Type B pancreatic cell (in vitro differentiated cells): ENCODE measurements around the gene SMIM32. TPM values are rescaled to one million over a fixed set of nuclear protein-coding genes. Genes with fewer than 3 reads are reported as not detected.

Experiments used
- DNase-seq: peaks from one replicate; pipeline ENCODE4 v3.0.0; 2021; ENCODE audit warnings: mixed read lengths; ENCODE audit not compliant: unreplicated experiment; ENCODE audit errors: extremely low spot score
- H3K27ac Mint-ChIP-seq: 2 replicates; pipeline ENCODE4 v1.8.0; 2021; ENCODE audit warnings: mild to moderate bottlenecking, mixed read lengths
- H3K27me3 Mint-ChIP-seq: 2 replicates; pipeline ENCODE4 v1.8.0; 2021; ENCODE audit warnings: mixed read lengths
- H3K36me3 Mint-ChIP-seq: 2 replicates; pipeline ENCODE4 v1.8.0; 2021; ENCODE audit warnings: mixed read lengths
- H3K4me1 Mint-ChIP-seq: one replicate; pipeline ENCODE4 v1.8.0; 2021; ENCODE audit warnings: mixed read lengths; ENCODE audit not compliant: unreplicated experiment
- H3K4me3 Mint-ChIP-seq: 2 replicates; pipeline ENCODE4 v1.8.0; 2021; ENCODE audit warnings: mild to moderate bottlenecking, mixed read lengths
- H3K9me3 Mint-ChIP-seq: 2 replicates; pipeline ENCODE4 v1.8.0; 2021; ENCODE audit warnings: mixed read lengths
- total RNA-seq: library from RNA; stranded (reverse); gene quantifications from 2 replicates; pipeline ENCODE4 v1.2.1, GENCODE V29; 2021; ENCODE audit warnings: low replicate concordance
- TF ChIP-seq, protein P1 (sequence below): fragments of 200-600 bp; sonication (generic); conservative IDR thresholded peaks from 2 replicates; pipeline ENCODE4 v1.5.0; 2021; ENCODE audit warnings: antibody characterized with exemption, mild to moderate bottlenecking

Gene SMIM32
- total RNA-seq, 1 donor from 2014 or later, result 12.8 TPM

- Mint-ChIP-seq H3K9me3 (no peaks in the 10 kb centered on the region), H3K4me1 (peaks cover 5% of the 10 kb centered on the region), H3K36me3 (no peaks in the 10 kb centered on the region), H3K27ac (no peak overlapping the region), H3K27me3 (peaks cover 13% of the 10 kb centered on the region), H3K4me3 (no peak overlapping the region)
- TF ChIP-seq, protein P1, sequence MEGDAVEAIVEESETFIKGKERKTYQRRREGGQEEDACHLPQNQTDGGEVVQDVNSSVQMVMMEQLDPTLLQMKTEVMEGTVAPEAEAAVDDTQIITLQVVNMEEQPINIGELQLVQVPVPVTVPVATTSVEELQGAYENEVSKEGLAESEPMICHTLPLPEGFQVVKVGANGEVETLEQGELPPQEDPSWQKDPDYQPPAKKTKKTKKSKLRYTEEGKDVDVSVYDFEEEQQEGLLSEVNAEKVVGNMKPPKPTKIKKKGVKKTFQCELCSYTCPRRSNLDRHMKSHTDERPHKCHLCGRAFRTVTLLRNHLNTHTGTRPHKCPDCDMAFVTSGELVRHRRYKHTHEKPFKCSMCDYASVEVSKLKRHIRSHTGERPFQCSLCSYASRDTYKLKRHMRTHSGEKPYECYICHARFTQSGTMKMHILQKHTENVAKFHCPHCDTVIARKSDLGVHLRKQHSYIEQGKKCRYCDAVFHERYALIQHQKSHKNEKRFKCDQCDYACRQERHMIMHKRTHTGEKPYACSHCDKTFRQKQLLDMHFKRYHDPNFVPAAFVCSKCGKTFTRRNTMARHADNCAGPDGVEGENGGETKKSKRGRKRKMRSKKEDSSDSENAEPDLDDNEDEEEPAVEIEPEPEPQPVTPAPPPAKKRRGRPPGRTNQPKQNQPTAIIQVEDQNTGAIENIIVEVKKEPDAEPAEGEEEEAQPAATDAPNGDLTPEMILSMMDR, result no peak
- no peak for DNase-seq
Measured at GRCh38 chr5:136235321-136235720, 42.4 kb upstream of the SMIM32 start.

GRCh38 chr5:136232316-136232715, 39.4 kb upstream of the SMIM32 start:
- Mint-ChIP-seq H3K4me1 (peaks cover 12% of the 10 kb centered on the region), H3K27me3 (peaks cover 27% of the 10 kb centered on the region), H3K27ac (no peak overlapping the region), H3K4me3 (no peak overlapping the region), H3K36me3 (no peaks in the 10 kb centered on the region), H3K9me3 (no peaks in the 10 kb centered on the region)
- DNase-seq, result no peak
- TF ChIP-seq, protein P1, result no peak

DNA sequence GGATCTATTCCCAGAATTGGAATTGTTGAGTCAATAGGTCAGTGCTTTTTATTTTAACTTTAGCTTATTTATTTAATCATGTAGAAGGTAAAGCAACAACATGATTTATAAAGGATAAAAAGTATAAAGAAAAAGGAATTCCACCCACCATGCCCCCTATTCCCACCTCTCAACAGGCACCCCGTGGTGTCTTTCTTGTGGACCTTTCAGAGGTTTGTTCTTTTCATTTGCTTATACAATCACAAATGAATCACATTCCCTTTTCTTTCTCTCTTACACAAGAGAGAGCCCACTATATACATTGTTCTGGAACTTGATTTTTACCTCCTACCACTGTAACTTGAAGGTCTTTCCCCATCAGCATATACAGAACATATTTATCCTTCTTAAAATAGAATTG, 37.2 kb upstream of the SMIM32 start:
- Mint-ChIP-seq H3K4me1 (peaks cover 8% of the 10 kb centered on the region), H3K27ac (no peak overlapping the region), H3K27me3 (peaks cover 31% of the 10 kb centered on the region), H3K9me3 (no peaks in the 10 kb centered on the region), H3K36me3 (no peaks in the 10 kb centered on the region), H3K4me3 (no peak overlapping the region)
- DNase-seq, result no peak
- TF ChIP-seq, protein P1, result no peak

GRCh38 chr5:136228136-136228757, 35.3 kb upstream of the SMIM32 start:
- H3K9me3 Mint-ChIP-seq, result no peaks in the 10 kb centered on the region

DNA sequence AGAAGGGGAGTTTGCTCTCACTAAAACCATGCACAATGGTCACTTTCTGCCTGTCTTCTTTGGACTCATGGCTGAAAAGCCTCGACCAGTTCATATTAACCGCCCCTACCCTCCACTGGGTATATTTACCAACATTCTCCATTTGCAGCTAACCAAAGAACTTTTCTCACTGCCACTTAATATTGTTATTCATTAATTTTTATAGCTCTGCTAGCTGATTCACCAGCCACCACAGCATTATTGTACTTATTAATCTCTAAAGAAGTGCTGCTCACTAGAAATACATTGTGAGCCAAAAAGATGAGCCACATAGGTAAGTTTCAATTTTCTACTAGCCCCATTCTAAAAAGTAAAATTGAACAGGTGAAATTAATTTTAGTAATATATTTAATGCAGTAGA, 33.4 kb upstream of the SMIM32 start:
- H3K27ac Mint-ChIP-seq, result no peak overlapping the region
- H3K4me3 Mint-ChIP-seq, result no peak overlapping the region
- TF ChIP-seq, protein P1, result no peak
- H3K9me3 Mint-ChIP-seq, result no peaks in the 10 kb centered on the region
- peaks cover 8% of the 10 kb centered on the region for H3K4me1 Mint-ChIP-seq
- peaks cover 44% of the 10 kb centered on the region for H3K27me3 Mint-ChIP-seq
- H3K36me3 Mint-ChIP-seq, result no peaks in the 10 kb centered on the region
- no peak for DNase-seq

More at GRCh38 chr5:136228136-136228757, 35.3 kb upstream of the SMIM32 start:
- TF ChIP-seq, protein P1, result no peak
- Mint-ChIP-seq H3K27me3 (peaks cover 40% of the 10 kb centered on the region), H3K27ac (no peak overlapping the region), H3K4me1 (peaks cover 8% of the 10 kb centered on the region), H3K36me3 (no peaks in the 10 kb centered on the region), H3K4me3 (no peak overlapping the region)
- DNase-seq, result no peak

GRCh38 chr5:136225796-136226195, 32.8 kb upstream of the SMIM32 start:
- H3K4me1 Mint-ChIP-seq, result peaks cover 8% of the 10 kb centered on the region
- H3K27me3 Mint-ChIP-seq, result peaks cover 48% of the 10 kb centered on the region
- no peak overlapping the region for H3K4me3 Mint-ChIP-seq
- no peaks in the 10 kb centered on the region for H3K36me3 Mint-ChIP-seq
- TF ChIP-seq, protein P1, result no peak
- no peak overlapping the region for H3K27ac Mint-ChIP-seq
- DNase-seq, result no peak
- no peaks in the 10 kb centered on the region for H3K9me3 Mint-ChIP-seq
